Smooth muscle cell (in vitro differentiated cells): Measurements from ENCODE around the gene RBM4. TPM values are rescaled to one million over a fixed set of nuclear protein-coding genes. Genes with fewer than 3 reads are reported as not detected.

Experiments used
- DNase-seq: peaks from one replicate; lab custom pipeline; 2025; ENCODE audit not compliant: unreplicated experiment; lab: John Stamatoyannopoulos, UW
- H2AFZ ChIP-seq: fragments of 200-600 bp; sonication (generic); 2 replicates; pipeline ENCODE4 v1.6.0; 2016; ENCODE audit warnings: antibody characterized with exemption, low read depth, mild to moderate bottlenecking
- H3F3A ChIP-seq: fragments of 200-600 bp; sonication (generic); 2 replicates; pipeline ENCODE4 v1.6.0; 2017; ENCODE audit warnings: antibody characterized with exemption, low read depth
- H3K27ac ChIP-seq: fragments of 200-600 bp; sonication (generic); 2 replicates; pipeline ENCODE4 v1.5.1; 2016; ENCODE audit warnings: low read depth, mild to moderate bottlenecking
- H3K27me3 ChIP-seq: fragments of 200-600 bp; sonication (generic); 2 replicates; pipeline ENCODE4 v1.6.1; 2016; ENCODE audit warnings: low read depth, mild to moderate bottlenecking
- H3K36me3 ChIP-seq: fragments of 200-600 bp; sonication (generic); 2 replicates; pipeline ENCODE4 v1.5.1; 2016; ENCODE audit warnings: low read depth
- H3K4me1 ChIP-seq: fragments of 200-600 bp; sonication (generic); 2 replicates; pipeline ENCODE4 v1.5.1; 2016; ENCODE audit warnings: low read depth
- H3K4me2 ChIP-seq: fragments of 200-600 bp; sonication (generic); 2 replicates; pipeline ENCODE4 v1.6.0; 2016; ENCODE audit warnings: mild to moderate bottlenecking
- H3K4me3 ChIP-seq: fragments of 200-600 bp; sonication (generic); 2 replicates; pipeline ENCODE4 v1.5.1; 2016; ENCODE audit warnings: mild to moderate bottlenecking
- H3K79me2 ChIP-seq: fragments of 200-600 bp; sonication (generic); 2 replicates; pipeline ENCODE4 v1.6.0; 2016; ENCODE audit warnings: low read depth, mild to moderate bottlenecking
- H3K9ac ChIP-seq: fragments of 200-600 bp; sonication (generic); 2 replicates; pipeline ENCODE4 v1.6.0; 2016; ENCODE audit warnings: low read depth
- H3K9me3 ChIP-seq: fragments of 200-600 bp; sonication (generic); replicated peaks from 2 replicates; pipeline ENCODE4 v1.5.1; 2016; ENCODE audit warnings: low read depth
- H4K20me1 ChIP-seq: fragments of 200-600 bp; sonication (generic); 2 replicates; pipeline ENCODE4 v1.6.0; 2016; ENCODE audit warnings: low read depth
- CTCF ChIP-seq: fragments of 200-600 bp; sonication (generic); IDR thresholded peaks from 2 replicates; pipeline ENCODE4 v1.5.1; 2017; ENCODE audit warnings: borderline replicate concordance, mild to moderate bottlenecking, antibody characterized with exemption; ENCODE audit not compliant: insufficient read depth, poor library complexity, severe bottlenecking
- WGBS: methylation state at CpG from one replicate; pipeline ENCODE4 v1.1.7; 2016; ENCODE audit warnings: low lambda C conversion rate; 5-methylcytosine and 5-hydroxymethylcytosine counted together
- polyA plus RNA-seq: library from polyadenylated mRNA; unstranded; fragments of >200 nt; fragmentation: Nextera tagmentation; extraction: Ambion mirVana; gene quantifications from 2 replicates; pipeline ENCODE4 v1.2.1, GENCODE V29; 2016
- total RNA-seq: library from RNA; depleted of rRNA; stranded (reverse); fragments of >200 nt; gene quantifications from 2 replicates; pipeline ENCODE4 v1.2.3, GENCODE V29; 2014

RBM4 gene
- total and polyA plus RNA-seq, 2 experiments from 2014 or later = 121 to 125 TPM

GRCh38 chr11:66609721-66610617 is 28.5 kb upstream of the RBM4 start:
- Histone ChIP-seq H3K4me1 (no peaks in the 10 kb centered on the region), H3F3A (no peaks in the 10 kb centered on the region), H2AFZ (no peak overlapping the region), H3K9me3 (no peaks in the 10 kb centered on the region), H3K36me3 (no peaks in the 10 kb centered on the region), H3K27me3 (no peaks in the 10 kb centered on the region), H4K20me1 (no peaks in the 10 kb centered on the region), H3K27ac (no peak overlapping the region), H3K4me3 (no peak overlapping the region), H3K79me2 (no peaks in the 10 kb centered on the region), H3K9ac (no peak overlapping the region), H3K4me2 (no peak overlapping the region)
- TF ChIP-seq CTCF = no peak
- 89% methylated on average over 4 of the region's 4 CpGs for WGBS
- DNase-seq = no peak

DNA sequence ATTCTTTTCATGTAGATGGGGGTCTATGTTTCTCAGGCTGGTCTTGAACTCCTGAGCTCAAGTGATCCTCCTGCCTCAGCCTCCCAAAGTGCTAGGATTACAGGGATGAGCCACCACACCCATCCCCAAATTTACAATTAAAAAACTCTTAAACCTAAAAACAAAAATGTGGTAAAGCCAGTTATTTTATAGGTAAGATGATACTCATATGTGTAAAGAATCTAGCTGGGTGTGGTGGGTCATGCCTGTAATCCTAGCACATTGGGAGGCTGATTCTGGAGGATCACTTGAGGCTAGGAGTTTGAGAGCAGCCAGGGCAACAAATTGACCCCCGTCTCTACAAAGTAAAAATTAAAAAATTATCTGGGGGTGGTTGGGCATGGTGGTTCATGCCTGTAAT is 26.0 kb upstream of the RBM4 start:
- Histone ChIP-seq H3K36me3 (no peaks in the 10 kb centered on the region), H3F3A (peaks cover 10% of the 10 kb centered on the region), H3K9ac (no peak overlapping the region), H3K27ac (no peak overlapping the region), H3K4me2 (no peak overlapping the region), H3K4me1 (peaks cover 7% of the 10 kb centered on the region), H2AFZ (no peak overlapping the region), H4K20me1 (peaks cover 7% of the 10 kb centered on the region), H3K4me3 (no peak overlapping the region), H3K9me3 (no peaks in the 10 kb centered on the region), H3K79me2 (peaks cover 9% of the 10 kb centered on the region), H3K27me3 (no peaks in the 10 kb centered on the region)
- DNase-seq = no peak
- no peak for TF ChIP-seq CTCF
- WGBS = 96% methylated on average over 1 of the region's 1 CpG

DNA sequence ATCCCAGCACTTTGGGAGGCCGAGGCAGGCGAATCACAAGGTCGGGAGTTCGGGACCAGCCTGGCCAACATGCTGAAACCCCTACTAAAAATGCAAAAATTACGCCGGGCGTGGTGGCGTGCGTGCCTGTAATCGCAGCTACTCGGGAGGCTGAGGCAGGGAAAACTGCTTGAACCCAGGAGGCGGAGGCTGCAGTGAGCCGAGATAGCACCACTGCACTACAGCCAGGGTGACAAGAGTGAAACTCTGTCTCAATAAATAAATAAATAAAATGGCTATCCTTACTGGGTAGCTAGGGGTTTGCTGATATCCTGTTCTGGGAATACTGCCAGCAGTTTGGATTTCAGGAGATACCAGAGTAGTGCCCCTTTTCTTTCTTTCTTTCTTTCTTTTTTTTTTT is 24.4 kb upstream of the RBM4 start:
- no peak overlapping the region for H3K4me3 ChIP-seq
- H3F3A ChIP-seq = peaks cover 24% of the 10 kb centered on the region
- no peak overlapping the region for H2AFZ ChIP-seq
- no peaks in the 10 kb centered on the region for H3K27me3 ChIP-seq
- H3K36me3 ChIP-seq = no peaks in the 10 kb centered on the region
- no peak for TF ChIP-seq CTCF
- no peak overlapping the region for H3K4me2 ChIP-seq
- peaks cover 25% of the 10 kb centered on the region for H3K79me2 ChIP-seq
- no peak for DNase-seq
- H3K9me3 ChIP-seq = no peaks in the 10 kb centered on the region
- peaks cover 20% of the 10 kb centered on the region for H3K4me1 ChIP-seq
- no peak overlapping the region for H3K27ac ChIP-seq
- 90% methylated on average over 13 of the region's 13 CpGs for WGBS
- H3K9ac ChIP-seq = no peak overlapping the region
- peaks cover 23% of the 10 kb centered on the region for H4K20me1 ChIP-seq
